Gastrocnemius medialis (tissue), 4 donors: Measurements from ENCODE around the gene TFEB. TPM values are rescaled to one million over a fixed set of nuclear protein-coding genes. Genes with fewer than 3 reads are reported as not detected.

Source experiments
- ATAC-seq, 2 donors: fragments of 150-250 bp; one replicate each; pipeline ENCODE4 v1.9.1; 2016
- DNase-seq, 2 donors: peaks; one replicate each; pipeline ENCODE4 v3.0.0-alpha.2; 2019
- H3K27ac ChIP-seq, 4 donors: fragments of 200-600 bp; sonication (generic); 1 replicate in 1 of 4; 2 replicates in 3 of 4; pipeline ENCODE4 v1.5.1; 2016 to 2018; ENCODE audit warnings: mild to moderate bottlenecking in 2 of 4, moderate library complexity in 1 of 4
- H3K27me3 ChIP-seq, 3 donors: fragments of 200-600 bp; sonication (generic) in 2 of 3; 1 replicate in 1 of 3; 2 replicates in 2 of 3; pipeline versions ENCODE4 v1.5.1 to v1.6.0; 2016 to 2019; ENCODE audit warnings: mild to moderate bottlenecking in 1 of 3, moderate library complexity in 1 of 3
- H3K36me3 ChIP-seq, 2 donors: fragments of 200-600 bp; sonication (generic) in 1 of 2; one replicate each; pipeline ENCODE4 v1.5.1; 2017 to 2018
- H3K4me1 ChIP-seq, 2 donors: fragments of 200-600 bp; sonication (generic) in 1 of 2; one replicate each; pipeline ENCODE4 v1.5.1; 2016 to 2017; ENCODE audit warnings: mild to moderate bottlenecking in 2 of 2
- H3K4me3 ChIP-seq, 4 donors: fragments of 200-600 bp; sonication (generic) in 3 of 4; 1 replicate in 1 of 4; 2 replicates in 3 of 4; pipeline ENCODE4 v1.5.1; 2016 to 2019; ENCODE audit warnings: mild to moderate bottlenecking in 2 of 4
- H3K9me3 ChIP-seq, 3 donors: fragments of 200-600 bp; sonication (generic) in 2 of 3; 1 replicate in 1 of 3; 2 replicates in 2 of 3; pipeline ENCODE4 v1.5.1; 2016 to 2019
- CTCF ChIP-seq, 5 experiments: fragments of 450-650 bp in 3 of 5; fragments of 200-600 bp in 2 of 5; sonication (generic) in 2 of 5; IDR thresholded peaks in 4 of 5; conservative IDR thresholded peaks in 1 of 5; 1 replicate in 4 of 5; 2 replicates in 1 of 5; pipeline ENCODE4 v1.5.1; 2016 to 2019; ENCODE audit warnings: antibody characterized with exemption in 5 of 5, mild to moderate bottlenecking in 3 of 5, moderate library complexity in 3 of 5
- POLR2A ChIP-seq, 2 donors: fragments of 450-650 bp; IDR thresholded peaks; one replicate each; pipeline ENCODE4 v1.6.1; 2017; ENCODE audit warnings: antibody characterized with exemption in 2 of 2, mild to moderate bottlenecking in 2 of 2, moderate library complexity in 2 of 2
- in situ Hi-C, 4 donors: fragments of 200-750 bp; cut with MboI; loops; one replicate each; pipeline versions ENCODE4 v1.15.0 to v1.8.0; 2017; ENCODE audit warnings: low sequenced_read_pairs in 4 of 4
- intact Hi-C: fragments of 100-400 bp; cut with DNase I; formaldehyde crosslinking; loops from one replicate; pipeline ENCODE4 v1.15.1; 2023; ENCODE audit warnings: low total_unique reads
- total RNA-seq, 4 donors: library from RNA; depleted of rRNA; stranded (reverse); fragments of >200 nt; gene quantifications; one replicate each; pipeline versions ENCODE4 v1.1.0 to v1.2.3, GENCODE V29; 2016

The TFEB gene
- total RNA-seq, 4 donors from 2014 or later = 82.8 to 121 (median 93.3) TPM

DNA sequence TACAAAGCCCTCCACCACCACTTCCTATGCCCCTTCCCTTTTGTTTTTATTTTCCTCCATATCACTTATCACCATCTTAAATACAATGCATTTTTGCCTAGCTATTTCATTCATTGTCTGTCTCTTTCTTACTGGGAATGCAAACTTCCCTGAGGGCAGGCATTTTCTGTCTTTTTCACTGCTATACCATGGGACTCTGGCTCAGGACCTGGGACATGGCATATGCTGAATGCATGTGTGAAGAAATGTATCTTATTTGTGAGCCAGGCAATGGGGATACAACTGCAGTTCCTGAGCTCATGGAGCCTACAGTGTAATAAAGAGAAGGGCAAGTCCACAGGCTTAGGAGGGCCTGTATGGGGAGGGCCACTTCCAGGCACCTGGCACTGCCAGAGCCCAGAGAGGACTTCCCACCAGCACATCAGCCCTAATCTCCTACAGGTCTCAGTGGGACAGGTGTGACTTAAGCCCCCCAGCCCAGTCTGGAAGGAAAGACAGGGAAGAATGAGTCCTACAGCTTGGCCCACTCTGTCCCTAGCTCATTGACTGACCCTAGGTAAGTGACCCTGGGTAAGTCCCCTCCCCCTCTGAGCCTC is 43.2 kb downstream of the TFEB start:
- H3K27ac ChIP-seq = no peak overlapping the region
- peaks cover 0 to 33% of the 10 kb centered on the region in 2 donors for H3K36me3 ChIP-seq
- H3K4me3 ChIP-seq = no peak overlapping the region
- ATAC-seq (no peak), DNase-seq (peak in 1 of 2 donors; percentile 8)
- TF ChIP-seq POLR2A (IDR thresholded peaks at IDR 0.05) (no peak), CTCF (IDR thresholded peaks at IDR 0.05 in 4 of 5, conservative IDR thresholded peaks at IDR 0.05 in 1 of 5) (no peak)
- intact Hi-C loops (no loop called here), in situ Hi-C loops (no loop called here)
- no peaks in the 10 kb centered on the region for H3K9me3 ChIP-seq
- no peaks in the 10 kb centered on the region for H3K27me3 ChIP-seq
- peaks cover 58% of the 10 kb centered on the region in 2 donors for H3K4me1 ChIP-seq

GRCh38 chr6:41691426-41692079 is 43.9 kb downstream of the TFEB start:
- Histone ChIP-seq H3K9me3 (no peaks in the 10 kb centered on the region), H3K4me3 (no peak overlapping the region), H3K27me3 (no peaks in the 10 kb centered on the region), H3K36me3 (peaks cover 0 to 39% of the 10 kb centered on the region in 2 donors), H3K4me1 (peaks cover 52 to 54% of the 10 kb centered on the region in 2 donors), H3K27ac (no peak overlapping the region)
- ATAC-seq (no peak), DNase-seq (no peak)
- no peak for TF ChIP-seq CTCF (IDR thresholded peaks at IDR 0.05 in 4 of 5, conservative IDR thresholded peaks at IDR 0.05 in 1 of 5)
- no peak for TF ChIP-seq POLR2A (IDR thresholded peaks at IDR 0.05)
- intact Hi-C loops (no loop called here), in situ Hi-C loops (no loop called here)

- Histone ChIP-seq H3K36me3 (peaks cover 0 to 46% of the 10 kb centered on the region in 2 donors), H3K27me3 (no peaks in the 10 kb centered on the region), H3K4me3 (no peak overlapping the region), H3K9me3 (no peaks in the 10 kb centered on the region), H3K27ac (peak overlapping the region; percentile 69 to 78 (median 72)), H3K4me1 (peaks cover 44 to 46% of the 10 kb centered on the region in 2 donors)
- ATAC-seq (no peak), DNase-seq (no peak)
- in situ Hi-C loops (no loop called here), intact Hi-C loops (no loop called here)
- TF ChIP-seq CTCF (IDR thresholded peaks at IDR 0.05 in 4 of 5, conservative IDR thresholded peaks at IDR 0.05 in 1 of 5) = no peak
- no peak for TF ChIP-seq POLR2A (IDR thresholded peaks at IDR 0.05)
Measured at GRCh38 chr6:41690541-41691330, 44.7 kb downstream of the TFEB start.

DNA sequence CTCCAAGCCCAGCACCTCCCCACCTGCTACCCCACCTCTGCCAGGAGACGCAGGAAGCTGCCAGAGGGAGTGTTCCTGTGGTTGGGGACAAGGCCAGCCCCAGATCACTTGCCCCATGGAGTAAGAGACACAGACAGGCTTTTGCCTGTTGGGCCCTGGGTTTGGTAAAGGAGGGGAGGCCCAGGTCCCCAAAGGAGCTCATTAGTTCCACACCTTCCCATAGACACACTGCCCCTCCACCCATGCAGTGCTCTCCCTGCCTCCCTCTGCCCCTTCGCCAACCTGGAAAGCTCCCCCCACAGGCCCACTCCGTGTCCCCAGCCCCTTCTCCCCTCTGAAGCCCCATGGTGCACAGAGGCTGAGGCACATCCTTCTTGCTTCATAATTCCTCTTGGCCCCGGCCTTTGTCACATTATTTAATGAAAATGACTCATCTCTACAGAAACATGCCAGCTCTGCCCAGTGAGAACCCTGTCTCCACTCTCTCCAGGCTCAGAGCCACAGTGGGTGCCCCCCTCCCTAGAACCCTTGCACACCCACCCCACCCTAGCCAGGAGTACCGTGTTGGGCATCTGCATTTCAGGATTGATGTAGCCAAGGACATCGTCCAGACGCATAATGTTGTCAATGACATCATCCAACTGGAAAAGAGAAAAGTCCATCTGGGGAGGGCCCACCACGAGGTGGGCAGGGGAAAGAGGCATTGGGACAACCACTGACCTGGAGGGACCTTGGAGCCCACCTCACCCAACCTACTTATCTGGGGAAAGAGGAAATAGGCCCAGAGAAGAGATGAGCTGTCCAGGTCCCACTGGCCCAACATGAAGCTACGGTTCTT is 46.0 kb downstream of the TFEB start:
- no peaks in the 10 kb centered on the region for H3K9me3 ChIP-seq
- H3K27me3 ChIP-seq = no peaks in the 10 kb centered on the region
- DNase-seq = peak; percentile 65 to 89
- H3K27ac ChIP-seq = peak overlapping the region; percentile 69 to 78 (median 72)
- peaks cover 0 to 59% of the 10 kb centered on the region in 2 donors for H3K36me3 ChIP-seq
- intact Hi-C loops = no loop called here
- peak; percentile 68 to 86 for ATAC-seq
- peaks cover 31 to 32% of the 10 kb centered on the region in 2 donors for H3K4me1 ChIP-seq
- TF ChIP-seq POLR2A (IDR thresholded peaks at IDR 0.05) (no peak), CTCF (IDR thresholded peaks at IDR 0.05 in 4 of 5, conservative IDR thresholded peaks at IDR 0.05 in 1 of 5) (no peak)
- H3K4me3 ChIP-seq = no peak overlapping the region
- in situ Hi-C loops = no loop called here
